Peyer's patch (tissue), 4 donors: Measurements from ENCODE around the gene MYBPC2.

ENCODE experiments used
- POLR2A ChIP-seq, 2 donors: fragments of 450-650 bp; IDR thresholded peaks; one replicate each; pipeline ENCODE4 v1.5.1; 2017; ENCODE audit warnings: antibody characterized with exemption in 2 of 2, mild to moderate bottlenecking in 2 of 2, moderate library complexity in 2 of 2
- TF ChIP-seq, protein P1 (sequence below), 6 experiments: fragments of 450-650 bp in 4 of 6; fragments of 200-600 bp in 2 of 6; sonication (generic) in 1 of 6; IDR thresholded peaks; one replicate each; pipeline ENCODE4 v1.5.1; 2017 to 2019; ENCODE audit warnings: antibody characterized with exemption in 6 of 6, mild to moderate bottlenecking in 3 of 6, moderate library complexity in 1 of 6

DNA sequence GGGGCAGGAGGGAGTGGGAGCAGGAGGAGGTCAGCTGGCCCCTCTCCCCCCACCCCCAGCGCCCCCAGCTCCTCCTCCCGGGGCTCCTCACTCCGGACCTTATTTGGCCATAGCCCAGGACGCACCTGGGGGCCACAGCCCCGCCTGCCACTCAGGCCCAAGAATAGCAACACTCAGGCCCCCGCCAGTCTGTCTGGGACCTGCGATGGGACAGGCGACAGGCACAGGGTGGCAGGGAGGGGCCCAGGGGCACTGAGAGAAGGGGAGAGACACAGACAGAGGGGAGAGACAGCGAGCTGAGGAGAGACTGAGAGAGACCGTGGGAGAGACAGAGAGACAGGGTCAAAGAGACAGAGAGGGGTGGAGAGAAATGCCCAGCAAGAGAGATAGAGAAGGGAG lies 68.1 kb downstream of the MYBPC2 start:
- TF ChIP-seq, protein P1, sequence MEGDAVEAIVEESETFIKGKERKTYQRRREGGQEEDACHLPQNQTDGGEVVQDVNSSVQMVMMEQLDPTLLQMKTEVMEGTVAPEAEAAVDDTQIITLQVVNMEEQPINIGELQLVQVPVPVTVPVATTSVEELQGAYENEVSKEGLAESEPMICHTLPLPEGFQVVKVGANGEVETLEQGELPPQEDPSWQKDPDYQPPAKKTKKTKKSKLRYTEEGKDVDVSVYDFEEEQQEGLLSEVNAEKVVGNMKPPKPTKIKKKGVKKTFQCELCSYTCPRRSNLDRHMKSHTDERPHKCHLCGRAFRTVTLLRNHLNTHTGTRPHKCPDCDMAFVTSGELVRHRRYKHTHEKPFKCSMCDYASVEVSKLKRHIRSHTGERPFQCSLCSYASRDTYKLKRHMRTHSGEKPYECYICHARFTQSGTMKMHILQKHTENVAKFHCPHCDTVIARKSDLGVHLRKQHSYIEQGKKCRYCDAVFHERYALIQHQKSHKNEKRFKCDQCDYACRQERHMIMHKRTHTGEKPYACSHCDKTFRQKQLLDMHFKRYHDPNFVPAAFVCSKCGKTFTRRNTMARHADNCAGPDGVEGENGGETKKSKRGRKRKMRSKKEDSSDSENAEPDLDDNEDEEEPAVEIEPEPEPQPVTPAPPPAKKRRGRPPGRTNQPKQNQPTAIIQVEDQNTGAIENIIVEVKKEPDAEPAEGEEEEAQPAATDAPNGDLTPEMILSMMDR (IDR thresholded peaks at IDR 0.05) = no peak
- TF ChIP-seq POLR2A (IDR thresholded peaks at IDR 0.05) = no peak
